Activated T-helper 2 cell treated with anti-CD3 and anti-CD28 coated beads, Interferon-gamma antibody, Interleukin-2, Interleukin-4, amounts not matched to agents 10 μg/mL and 5 μg/mL and 100 μg/mL, durations not matched to agents 14 hours and 24 hours and 36 hours (primary cell): Measurements from ENCODE around the gene SDC3. TPM values are rescaled to one million over a fixed set of nuclear protein-coding genes. Genes with fewer than 3 reads are reported as not detected.
"Not testable (repeated sequence)": the region's sequence is repeated elsewhere in the genome, so short reads cannot be mapped to it uniquely, and the experiment has no call there.

Experiments
- DNase-seq: peaks from one replicate; pipeline ENCODE4 v3.0.0; 2021; ENCODE audit warnings: low spot score
- H3K27ac Mint-ChIP-seq: one replicate; pipeline ENCODE4 v1.8.0; 2021; ENCODE audit warnings: mixed read lengths
- H3K27me3 Mint-ChIP-seq: one replicate; pipeline ENCODE4 v1.8.0; 2021; ENCODE audit warnings: low read depth, mixed read lengths
- H3K36me3 Mint-ChIP-seq: one replicate; pipeline ENCODE4 v1.8.0; 2021; ENCODE audit warnings: low read depth, mixed read lengths
- H3K4me1 Mint-ChIP-seq: one replicate; pipeline ENCODE4 v1.8.0; 2021; ENCODE audit warnings: low read depth, mixed read lengths
- H3K4me3 Mint-ChIP-seq: one replicate; pipeline ENCODE4 v1.8.0; 2021; ENCODE audit warnings: low read depth, mild to moderate bottlenecking, moderate library complexity, mixed read lengths
- H3K9me3 Mint-ChIP-seq: one replicate; pipeline ENCODE4 v1.8.0; 2021; ENCODE audit warnings: mixed read lengths
- intact Hi-C: fragments of 100-400 bp; cut with micrococcal nuclease; formaldehyde crosslinking; loops from one replicate; pipeline ENCODE4 v1.15.1; 2023
- total RNA-seq: library from RNA; stranded (reverse); gene quantifications from 2 replicates; pipeline ENCODE4 v1.2.3, GENCODE V29; 2022

Gene SDC3
- total RNA-seq, 1 donor from 2014 or later = 0.46 TPM

DNA sequence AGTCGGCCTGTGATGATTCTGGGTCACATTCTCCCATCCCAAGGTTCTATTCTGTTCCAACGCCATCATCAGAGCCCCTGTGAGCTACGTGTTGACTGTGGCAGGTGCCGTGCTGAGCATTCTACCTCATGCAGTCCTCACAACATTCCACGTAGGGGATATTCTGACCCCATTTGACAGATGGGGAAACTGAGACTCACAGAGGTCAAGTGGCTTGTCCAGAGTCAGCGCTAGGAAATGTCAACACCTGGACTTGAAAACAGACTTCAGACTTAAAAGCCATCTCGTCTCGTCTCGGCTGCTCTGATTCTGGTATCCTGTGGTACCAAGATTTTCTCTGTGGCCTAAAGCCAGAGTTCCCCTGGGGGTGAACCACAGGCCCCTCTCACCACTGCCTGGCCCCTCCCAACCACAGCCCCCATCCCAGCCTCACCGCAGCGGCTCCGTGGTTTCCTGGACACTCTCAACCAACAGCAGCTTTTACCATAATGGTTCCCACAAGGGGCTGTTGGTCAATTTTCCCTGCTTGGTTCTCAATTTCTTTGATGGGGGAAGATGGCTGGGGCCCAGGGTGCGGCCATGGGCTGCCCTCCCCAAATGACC, 39.6 kb downstream of the SDC3 start:
- no peak for DNase-seq
- Mint-ChIP-seq H3K4me3 (no peak overlapping the region), H3K9me3 (no peaks in the 10 kb centered on the region), H3K4me1 (peaks cover 4% of the 10 kb centered on the region), H3K27ac (no peak overlapping the region), H3K27me3 (peaks cover 24% of the 10 kb centered on the region), H3K36me3 (no peaks in the 10 kb centered on the region)
- intact Hi-C loops = no loop called here

DNA sequence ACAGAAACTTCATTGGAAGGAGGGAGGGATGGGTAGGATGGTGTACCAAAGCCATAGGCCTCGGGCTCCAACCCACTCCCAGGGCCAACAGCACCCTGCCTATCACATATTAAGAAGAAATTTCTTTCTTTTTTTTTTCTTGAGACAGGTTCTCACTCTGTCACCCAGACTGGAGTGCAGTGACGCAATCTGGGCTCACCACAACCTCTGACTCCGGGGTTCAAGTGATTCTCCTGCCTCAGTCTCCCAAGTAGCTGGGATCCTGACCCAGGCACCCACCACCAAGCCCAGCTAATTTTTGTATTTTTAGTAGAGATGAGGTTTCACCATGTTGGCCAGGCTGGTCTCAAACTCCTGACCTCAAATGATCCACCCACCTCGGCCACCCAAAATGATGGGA, 40.5 kb downstream of the SDC3 start:
- H3K27ac Mint-ChIP-seq, H3K36me3 Mint-ChIP-seq, H3K9me3 Mint-ChIP-seq, intact Hi-C loops, DNase-seq, H3K4me3 Mint-ChIP-seq, H3K4me1 Mint-ChIP-seq: not testable (repeated sequence)
- peaks cover 21% of the 10 kb centered on the region for H3K27me3 Mint-ChIP-seq

DNA sequence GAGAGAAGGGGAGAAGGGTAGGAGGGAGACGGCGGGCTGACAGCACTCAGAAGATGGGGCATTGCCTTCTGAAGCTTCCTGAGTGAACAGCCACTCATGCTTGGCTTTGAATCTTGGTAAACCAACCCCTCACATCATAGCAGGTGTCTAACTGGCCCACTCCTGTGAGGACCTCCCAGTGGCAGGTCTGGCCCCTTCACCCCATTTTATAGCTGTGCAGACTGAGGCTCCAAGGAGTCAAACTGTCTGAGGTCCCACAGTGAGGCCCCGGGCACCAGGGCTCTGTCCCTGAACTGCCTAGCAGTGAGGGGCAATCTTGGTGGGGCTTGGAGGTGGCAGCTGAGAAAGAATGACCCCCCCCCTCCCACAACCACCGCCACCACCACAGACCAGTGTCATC, 41.0 kb downstream of the SDC3 start:
- no peak for DNase-seq
- H3K27ac Mint-ChIP-seq = no peak overlapping the region

DNA sequence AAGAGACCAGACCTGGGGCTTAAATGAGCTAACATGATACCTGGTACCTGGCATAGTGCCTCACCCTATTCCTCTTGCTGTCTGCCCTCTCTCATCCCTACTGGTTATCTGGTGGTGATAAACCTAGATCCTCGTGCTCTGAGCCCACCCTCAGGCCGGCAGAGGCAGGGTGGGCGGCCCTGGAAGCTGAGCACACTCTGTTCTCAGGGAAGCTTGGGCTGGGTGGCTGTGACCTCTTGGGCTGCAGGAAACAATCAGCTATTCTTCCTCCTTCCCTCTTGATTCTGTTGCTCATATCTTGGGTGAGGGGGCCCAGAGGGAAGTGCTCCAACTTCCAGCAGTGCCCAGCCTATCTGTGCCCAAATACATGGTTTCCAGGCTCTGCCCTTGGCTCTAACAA, 42.0 kb downstream of the SDC3 start:
- H3K9me3 Mint-ChIP-seq = no peaks in the 10 kb centered on the region
- intact Hi-C loops = no loop called here

More for the DNA sequence above, 41.0 kb downstream of the SDC3 start:
- Mint-ChIP-seq H3K4me3 (no peak overlapping the region), H3K36me3 (no peaks in the 10 kb centered on the region), H3K27me3 (peaks cover 21% of the 10 kb centered on the region), H3K9me3 (no peaks in the 10 kb centered on the region), H3K4me1 (peaks cover 4% of the 10 kb centered on the region)
- intact Hi-C loops = no loop called here

DNA sequence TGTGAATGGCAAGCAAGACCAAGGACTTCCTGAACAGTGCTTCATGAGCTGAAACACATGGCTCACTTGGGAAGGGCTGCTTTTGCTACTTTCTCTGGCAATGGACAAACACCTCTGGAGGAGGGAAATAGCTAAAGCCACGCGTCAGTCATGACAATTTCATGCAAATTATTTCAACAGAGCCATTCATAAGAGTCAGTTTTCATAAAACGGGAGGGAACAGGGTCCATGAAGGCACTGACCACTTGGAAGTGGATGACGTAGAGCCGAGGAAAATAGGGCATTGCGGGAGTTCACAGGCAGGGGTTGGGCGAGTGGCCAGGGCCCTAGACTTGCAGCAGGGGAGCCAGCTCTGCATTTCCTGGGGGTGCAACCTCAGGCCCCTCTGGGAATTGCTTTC, 43.9 kb downstream of the SDC3 start:
- Mint-ChIP-seq H3K36me3 (no peaks in the 10 kb centered on the region), H3K9me3 (no peaks in the 10 kb centered on the region), H3K27me3 (peaks cover 21% of the 10 kb centered on the region), H3K4me1 (peaks cover 4% of the 10 kb centered on the region), H3K27ac (no peak overlapping the region), H3K4me3 (no peak overlapping the region)
- DNase-seq = no peak
- intact Hi-C loops = no loop called here

More for the DNA sequence above, 42.0 kb downstream of the SDC3 start:
- no peak for DNase-seq
- no peaks in the 10 kb centered on the region for H3K36me3 Mint-ChIP-seq
- peaks cover 21% of the 10 kb centered on the region for H3K27me3 Mint-ChIP-seq
- no peak overlapping the region for H3K27ac Mint-ChIP-seq
- no peak overlapping the region for H3K4me3 Mint-ChIP-seq
- peaks cover 4% of the 10 kb centered on the region for H3K4me1 Mint-ChIP-seq

DNA sequence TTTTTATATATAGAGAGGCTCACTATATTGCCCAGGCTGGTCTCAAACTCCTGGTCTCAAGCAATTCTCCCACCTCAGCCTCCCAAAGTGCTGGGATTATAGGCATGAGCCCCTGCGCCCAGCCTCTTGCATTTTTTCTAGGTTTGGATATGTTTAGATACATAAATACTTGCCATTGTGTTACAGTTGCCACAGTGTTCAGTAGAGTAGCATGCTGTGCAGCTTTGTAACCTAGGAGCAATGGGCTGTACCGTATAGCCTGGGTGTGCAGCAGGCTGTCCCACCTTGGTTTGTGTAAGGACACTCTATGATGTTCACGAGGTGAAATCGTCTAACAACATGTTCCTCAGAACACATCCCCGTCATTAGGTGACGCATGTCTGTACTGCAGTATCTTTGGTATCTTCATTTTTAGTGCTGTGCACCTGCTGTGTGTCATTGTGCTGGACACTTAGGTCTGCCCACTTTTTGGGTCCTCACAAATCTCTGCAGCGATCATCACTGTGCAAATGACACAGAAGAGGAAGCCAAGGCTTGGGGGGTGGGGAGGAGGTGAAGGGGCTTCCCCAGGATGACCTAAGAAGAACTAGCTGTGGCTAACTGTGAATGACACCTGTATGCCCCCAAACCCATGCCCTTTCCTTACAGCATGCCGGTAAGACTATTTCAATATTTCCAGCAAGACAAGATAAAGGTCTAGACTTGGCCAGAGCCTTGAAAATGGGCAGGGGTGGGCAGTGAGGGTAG, 44.5 kb downstream of the SDC3 start:
- H3K4me1 Mint-ChIP-seq = no peaks in the 10 kb centered on the region
- H3K27ac Mint-ChIP-seq = no peak overlapping the region
- no peaks in the 10 kb centered on the region for H3K36me3 Mint-ChIP-seq
- peaks cover 19% of the 10 kb centered on the region for H3K27me3 Mint-ChIP-seq
- no peak for DNase-seq
- intact Hi-C loops = no loop called here
- no peak overlapping the region for H3K4me3 Mint-ChIP-seq
- no peaks in the 10 kb centered on the region for H3K9me3 Mint-ChIP-seq

DNA sequence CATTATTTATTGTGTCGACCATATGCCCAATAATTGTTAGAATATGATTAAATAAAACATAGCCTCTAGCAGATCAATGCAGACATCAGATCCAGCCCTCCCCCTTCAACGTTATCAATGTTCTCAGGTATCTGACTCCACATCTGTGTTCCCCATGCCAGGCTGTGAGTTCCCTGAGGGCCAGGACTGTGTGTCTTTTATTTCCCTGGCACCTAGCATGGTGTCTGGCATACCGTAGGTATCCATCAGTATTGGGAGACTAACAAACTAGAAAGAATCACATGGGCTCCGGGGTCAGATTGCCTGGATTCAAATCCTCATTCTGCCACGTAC, 48.3 kb downstream of the SDC3 start:
- no peak overlapping the region for H3K27ac Mint-ChIP-seq
- H3K4me3 Mint-ChIP-seq = no peak overlapping the region
- no peaks in the 10 kb centered on the region for H3K9me3 Mint-ChIP-seq
- no peak for DNase-seq
- peaks cover 11% of the 10 kb centered on the region for H3K27me3 Mint-ChIP-seq
- H3K36me3 Mint-ChIP-seq = no peaks in the 10 kb centered on the region
- intact Hi-C loops = no loop called here
- no peaks in the 10 kb centered on the region for H3K4me1 Mint-ChIP-seq

DNA sequence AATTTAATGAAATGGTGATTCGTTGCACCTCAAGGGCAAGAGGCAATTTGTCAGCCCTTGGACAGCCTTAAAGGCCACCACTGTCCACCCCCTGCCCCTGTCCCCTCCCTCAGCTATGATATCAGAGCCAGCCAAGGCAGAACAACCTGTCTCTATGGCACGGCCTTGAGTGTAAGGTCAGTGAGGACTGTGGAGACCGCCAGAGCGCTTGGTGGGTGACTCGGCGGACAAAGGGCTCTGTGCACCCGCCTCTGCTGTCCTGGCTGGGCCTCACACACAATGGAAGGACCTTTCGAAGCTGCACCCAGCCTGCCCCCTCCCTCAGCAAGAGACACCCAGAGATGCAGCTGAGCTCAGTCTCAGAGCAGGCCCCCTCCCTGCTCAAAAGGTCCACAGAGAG, 50.6 kb downstream of the SDC3 start:
- Mint-ChIP-seq H3K36me3 (no peaks in the 10 kb centered on the region), H3K27me3 (peaks cover 2% of the 10 kb centered on the region)
- intact Hi-C loops = no loop called here

DNA sequence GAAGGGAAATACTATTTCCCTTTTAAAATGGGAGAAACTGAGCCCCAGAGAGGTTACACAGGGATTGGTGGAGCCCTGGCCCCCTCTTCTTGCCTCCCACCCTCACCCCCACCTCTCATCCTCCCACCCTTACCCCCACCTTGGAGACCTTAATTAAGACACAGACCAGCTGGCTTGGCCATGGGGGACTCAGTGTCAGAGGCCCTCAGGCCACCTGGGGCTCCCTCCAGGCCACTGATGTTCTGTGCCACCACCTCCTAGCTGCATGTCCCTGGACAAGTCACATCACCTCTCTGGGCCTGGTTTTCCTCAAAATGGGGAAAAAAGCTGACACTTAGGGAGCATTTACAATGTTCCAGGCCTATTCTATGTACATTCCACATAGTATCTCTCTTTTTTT, 51.5 kb downstream of the SDC3 start:
- DNase-seq = no peak
- Mint-ChIP-seq H3K9me3 (no peaks in the 10 kb centered on the region), H3K4me1 (peaks cover 1% of the 10 kb centered on the region), H3K27ac (no peak overlapping the region), H3K27me3 (peaks cover 2% of the 10 kb centered on the region), H3K4me3 (no peak overlapping the region), H3K36me3 (no peaks in the 10 kb centered on the region)
- intact Hi-C loops = no loop called here

More for the DNA sequence above, 50.6 kb downstream of the SDC3 start:
- no peak for DNase-seq
- H3K4me1 Mint-ChIP-seq = peaks cover 1% of the 10 kb centered on the region
- no peak overlapping the region for H3K4me3 Mint-ChIP-seq
- no peak overlapping the region for H3K27ac Mint-ChIP-seq
- no peaks in the 10 kb centered on the region for H3K9me3 Mint-ChIP-seq

DNA sequence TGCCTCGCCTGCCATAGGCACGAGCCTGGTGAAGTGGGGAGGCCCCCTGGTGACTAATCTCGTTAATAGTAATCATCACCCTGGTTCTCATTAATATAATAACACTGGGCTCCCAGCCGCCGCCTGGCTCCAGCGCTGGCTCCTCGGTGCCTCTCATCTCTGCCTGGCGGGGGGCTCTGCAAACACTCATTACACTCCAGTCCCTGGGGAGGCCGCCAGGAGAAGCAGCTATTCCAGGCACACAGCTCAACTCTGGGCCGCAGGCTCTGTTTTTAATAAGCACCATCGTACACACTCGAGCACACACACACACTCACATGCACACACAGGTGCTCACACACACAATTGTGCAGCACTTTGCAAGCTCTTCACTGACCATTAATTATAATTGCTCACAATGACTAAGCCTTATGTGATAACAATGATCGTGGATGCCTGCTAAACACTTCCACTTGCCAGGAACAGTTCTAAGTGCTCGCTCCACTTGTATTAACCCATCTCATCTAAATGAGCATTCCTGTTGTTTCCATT, 52.2 kb downstream of the SDC3 start:
- H3K36me3 Mint-ChIP-seq = no peaks in the 10 kb centered on the region
- peaks cover 1% of the 10 kb centered on the region for H3K4me1 Mint-ChIP-seq
- no peak for DNase-seq
- peaks cover 2% of the 10 kb centered on the region for H3K27me3 Mint-ChIP-seq
- no peaks in the 10 kb centered on the region for H3K9me3 Mint-ChIP-seq
- H3K4me3 Mint-ChIP-seq = no peak overlapping the region
- no peak overlapping the region for H3K27ac Mint-ChIP-seq
- intact Hi-C loops = no loop called here

DNA sequence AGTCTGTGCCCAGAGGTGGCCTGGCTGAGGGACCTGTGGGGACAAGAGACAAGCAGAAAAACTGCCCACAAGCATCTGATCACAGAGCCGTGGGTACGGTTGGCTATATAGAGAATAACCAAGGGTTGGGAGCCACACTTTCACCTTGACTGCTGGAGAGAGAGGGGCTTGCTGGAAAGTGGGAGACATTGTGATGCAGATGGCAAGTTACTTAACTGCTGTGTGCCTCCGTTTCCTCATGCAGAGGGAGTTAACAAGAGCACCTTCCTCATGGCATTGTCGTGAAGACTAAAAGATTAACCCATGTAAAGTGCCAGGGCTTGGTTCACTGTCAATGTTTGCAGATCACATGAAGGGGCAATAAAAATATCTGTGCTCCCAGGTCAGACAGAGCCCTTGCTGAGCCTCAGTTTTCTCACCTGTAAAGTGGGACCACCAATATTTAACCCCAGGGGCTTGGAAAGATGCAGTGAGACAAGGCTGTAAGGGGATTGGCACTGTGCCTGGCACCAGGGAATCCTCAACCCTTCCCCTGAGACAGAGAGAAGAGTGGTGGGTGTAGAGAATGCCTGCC, 52.8 kb downstream of the SDC3 start:
- Mint-ChIP-seq H3K4me1 (peaks cover 1% of the 10 kb centered on the region), H3K27me3 (peaks cover 2% of the 10 kb centered on the region), H3K4me3 (no peak overlapping the region), H3K36me3 (no peaks in the 10 kb centered on the region), H3K27ac (no peak overlapping the region), H3K9me3 (no peaks in the 10 kb centered on the region)
- no peak for DNase-seq
- intact Hi-C loops = no loop called here

DNA sequence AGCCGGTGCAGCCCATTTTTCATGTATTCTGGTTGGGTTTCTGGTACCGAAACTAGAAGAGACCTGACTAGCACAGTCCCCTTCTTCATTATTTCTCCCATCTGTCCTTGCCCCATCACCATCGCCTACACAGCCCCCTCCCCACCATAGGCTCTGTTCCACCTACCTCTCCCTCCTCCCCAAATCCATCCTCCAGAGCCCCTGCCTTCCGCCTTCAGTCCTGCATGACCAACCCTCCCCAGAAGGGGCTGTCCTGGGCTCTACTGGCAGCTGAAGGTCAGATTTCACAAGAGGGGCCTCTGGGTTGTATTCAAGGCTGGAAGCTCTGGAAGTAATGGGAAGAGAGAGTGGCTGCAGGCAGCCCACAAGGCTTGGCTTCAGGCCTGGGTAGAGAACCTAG, 55.2 kb downstream of the SDC3 start:
- peaks cover 14% of the 10 kb centered on the region for H3K27me3 Mint-ChIP-seq
- H3K4me1 Mint-ChIP-seq = peaks cover 1% of the 10 kb centered on the region
- DNase-seq = no peak
- no peaks in the 10 kb centered on the region for H3K9me3 Mint-ChIP-seq
- intact Hi-C loops = no loop called here
- H3K27ac Mint-ChIP-seq = no peak overlapping the region
- no peaks in the 10 kb centered on the region for H3K36me3 Mint-ChIP-seq
- H3K4me3 Mint-ChIP-seq = no peak overlapping the region

DNA sequence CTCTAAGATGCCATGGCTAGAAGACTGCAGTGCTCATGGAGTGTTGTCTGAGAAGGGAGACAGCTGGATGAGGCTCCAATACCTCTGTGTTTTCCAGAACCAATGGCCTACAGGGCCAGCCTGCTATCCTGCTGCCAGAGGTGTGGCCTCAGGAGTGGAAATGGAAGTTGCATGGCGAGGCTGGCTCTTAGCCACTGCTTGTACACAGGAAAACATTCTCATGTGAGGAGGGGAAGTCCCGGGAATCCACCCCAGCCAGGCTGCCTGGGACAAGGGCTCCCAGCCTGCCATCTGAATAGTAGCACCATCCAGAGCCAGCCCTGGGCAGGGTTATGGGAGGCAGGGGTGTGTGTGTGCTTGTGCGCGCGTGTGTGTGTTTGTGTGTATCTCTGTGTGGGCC, 56.5 kb downstream of the SDC3 start:
- H3K4me3 Mint-ChIP-seq = no peak overlapping the region
- no peak for DNase-seq
- no peaks in the 10 kb centered on the region for H3K9me3 Mint-ChIP-seq
- no peak overlapping the region for H3K27ac Mint-ChIP-seq
- H3K4me1 Mint-ChIP-seq = peaks cover 1% of the 10 kb centered on the region
- H3K36me3 Mint-ChIP-seq = no peaks in the 10 kb centered on the region
- intact Hi-C loops = no loop called here
- peaks cover 17% of the 10 kb centered on the region for H3K27me3 Mint-ChIP-seq
